HG03565 (cell line): ENCODE data around the gene NTPCR.
A peak's percentile ranks its signal among the peaks of the same experiment; 100 is the strongest.
"Not testable (repeated sequence)": the region's sequence is repeated elsewhere in the genome, so short reads cannot be mapped to it uniquely, and the experiment has no call there.

Experiments used
- ATAC-seq: cut with Tn5 transposase; IDR thresholded peaks from one replicate; pipeline ENCODE4 v1.9.1; 2021; ENCODE audit warnings: mild to moderate bottlenecking, moderate library complexity; ENCODE audit not compliant: unreplicated experiment

NTPCR gene, protein sequence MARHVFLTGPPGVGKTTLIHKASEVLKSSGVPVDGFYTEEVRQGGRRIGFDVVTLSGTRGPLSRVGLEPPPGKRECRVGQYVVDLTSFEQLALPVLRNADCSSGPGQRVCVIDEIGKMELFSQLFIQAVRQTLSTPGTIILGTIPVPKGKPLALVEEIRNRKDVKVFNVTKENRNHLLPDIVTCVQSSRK

DNA sequence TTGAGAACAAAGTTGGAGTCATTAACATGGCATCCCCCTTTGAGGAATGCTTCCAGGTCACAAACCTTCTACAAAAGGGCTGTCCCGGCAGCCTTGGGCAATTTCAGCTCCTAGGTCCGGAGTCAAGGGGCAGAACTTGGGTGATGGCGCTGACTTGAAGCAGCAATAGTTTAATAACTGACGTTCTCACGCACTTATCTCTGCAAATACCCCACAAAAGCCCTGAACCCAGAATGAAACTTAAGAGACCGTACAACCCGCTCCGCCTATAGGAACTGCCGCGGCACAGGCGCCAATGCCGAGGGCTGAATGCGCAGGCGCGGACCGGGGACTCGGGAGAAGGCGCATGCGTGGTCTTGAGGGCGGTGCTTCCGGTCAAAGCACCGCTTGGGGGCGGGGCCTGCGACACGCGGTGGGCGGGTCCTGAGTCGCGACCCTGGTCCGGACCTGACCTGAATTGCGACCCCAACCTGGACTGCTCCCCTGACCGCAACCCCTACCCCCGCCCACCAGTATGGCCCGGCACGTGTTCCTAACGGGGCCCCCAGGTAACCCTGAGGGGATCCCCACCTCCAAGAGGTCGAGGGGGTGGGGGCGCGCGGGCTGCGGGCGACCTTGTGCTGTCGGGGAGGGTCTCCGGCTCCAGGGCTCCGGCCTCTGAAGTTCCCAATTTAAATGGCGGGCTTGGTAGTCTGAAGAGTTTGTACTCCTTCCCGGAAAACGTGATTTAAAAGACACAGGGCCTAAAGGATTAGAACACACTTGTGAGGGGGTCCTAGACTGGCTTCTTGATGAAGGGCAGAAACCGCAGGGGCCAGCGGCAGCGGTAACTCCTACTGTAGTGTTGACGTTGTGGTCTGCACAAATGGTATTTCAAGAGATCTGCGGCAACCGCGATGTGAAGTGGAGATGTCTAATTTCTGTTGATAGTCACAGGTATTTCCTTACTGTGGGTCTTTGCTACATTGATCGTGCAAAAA is at the start of gene NTPCR:
TSS of gene NTPCR (plus strand) at position 415 of the 980 bp plus-strand sequence. CDS start at position 515, 100 bp downstream.
- ATAC-seq = peak; percentile 85

- ATAC-seq = no peak
Measured at GRCh38 chr1:232900818-232901217, 49.6 kb upstream of the NTPCR start.

DNA sequence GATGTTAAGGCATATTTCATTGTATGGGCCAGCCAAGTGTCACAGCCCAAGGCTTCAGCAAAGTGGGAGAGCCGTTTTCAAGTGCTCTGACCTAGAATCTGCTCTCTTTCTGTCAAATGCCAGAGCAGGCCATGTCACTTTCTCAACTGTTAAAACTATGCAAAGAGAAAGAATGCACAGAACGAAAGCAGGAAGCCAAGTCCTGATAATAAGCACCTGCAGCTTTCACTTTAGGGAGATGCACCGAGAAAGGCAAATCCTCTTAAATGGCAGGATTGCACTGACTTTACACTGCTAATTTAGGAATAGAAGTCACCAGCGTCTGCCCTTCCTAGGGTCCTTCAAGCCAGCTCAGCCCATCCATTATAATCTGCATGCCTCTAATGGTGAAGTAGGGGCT is 49.2 kb upstream of the NTPCR start:
- ATAC-seq = no peak

DNA sequence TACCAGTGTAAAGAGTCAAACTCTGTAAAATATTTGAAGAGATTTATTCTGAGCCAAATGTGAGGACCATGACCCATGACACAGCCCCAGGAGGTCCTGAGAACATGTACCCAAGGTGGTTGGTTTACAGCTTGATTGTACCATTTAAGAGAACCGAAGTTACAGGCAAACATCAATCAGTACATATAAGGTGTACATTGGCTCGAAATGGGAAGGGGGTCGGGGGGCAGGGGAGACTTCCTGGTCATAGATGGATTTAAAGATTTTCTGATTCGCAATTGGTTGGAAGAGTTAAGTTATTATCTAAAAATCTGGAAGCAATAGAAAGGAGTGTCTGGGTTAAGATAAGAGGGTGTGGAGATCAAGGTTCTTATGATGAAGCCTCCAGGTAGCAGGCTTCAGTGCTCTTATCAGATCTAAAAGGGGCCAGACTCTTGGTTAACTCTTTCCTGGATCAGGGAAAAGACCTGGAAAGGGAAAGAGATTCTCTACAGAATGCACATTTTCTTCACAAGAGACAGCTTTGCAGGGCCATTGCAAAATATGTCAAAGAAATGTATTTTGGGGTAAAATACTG is 47.5 kb upstream of the NTPCR start:
- ATAC-seq = no peak

DNA sequence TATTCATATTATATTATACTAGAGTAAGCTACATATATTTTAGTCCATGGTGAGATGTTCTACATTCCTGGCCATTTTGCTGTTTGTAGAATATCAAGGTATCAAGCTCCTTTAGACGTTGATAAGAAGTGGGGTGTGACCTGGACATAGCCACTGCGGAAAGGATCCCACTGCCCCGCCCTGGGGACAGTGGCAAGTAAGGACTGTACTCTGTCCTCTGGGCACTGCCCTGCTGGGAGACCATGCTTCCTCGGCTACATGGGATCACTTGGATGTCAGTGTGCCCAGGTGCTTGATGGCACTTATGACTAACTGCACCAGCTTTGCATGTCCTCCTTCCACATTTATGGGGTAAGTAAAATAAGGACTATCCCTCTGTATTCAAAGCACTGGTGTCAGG is 46.3 kb upstream of the NTPCR start:
- no peak for ATAC-seq

DNA sequence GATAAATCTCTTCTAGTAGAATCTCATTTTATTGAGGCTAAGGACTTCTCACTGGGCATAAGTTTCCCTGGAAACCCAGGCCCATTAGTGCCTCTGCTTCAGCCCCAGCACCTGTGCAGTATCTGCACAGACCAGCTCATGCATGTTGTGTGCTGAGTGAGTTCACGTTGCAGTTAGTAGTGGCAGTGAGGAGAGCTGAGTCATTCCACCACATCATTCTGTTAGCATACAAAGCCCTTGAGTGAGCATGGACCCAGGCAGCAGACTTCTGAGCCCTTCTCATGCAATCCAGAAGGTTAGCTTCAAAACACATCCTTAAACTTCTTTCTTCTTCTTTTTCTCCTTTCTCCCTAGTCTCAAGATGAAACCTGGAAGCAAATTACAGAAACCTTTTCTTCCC is 45.8 kb upstream of the NTPCR start:
- ATAC-seq = peak; percentile 83

GRCh38 chr1:232905331-232906034 is 44.9 kb upstream of the NTPCR start:
- ATAC-seq = no peak

DNA sequence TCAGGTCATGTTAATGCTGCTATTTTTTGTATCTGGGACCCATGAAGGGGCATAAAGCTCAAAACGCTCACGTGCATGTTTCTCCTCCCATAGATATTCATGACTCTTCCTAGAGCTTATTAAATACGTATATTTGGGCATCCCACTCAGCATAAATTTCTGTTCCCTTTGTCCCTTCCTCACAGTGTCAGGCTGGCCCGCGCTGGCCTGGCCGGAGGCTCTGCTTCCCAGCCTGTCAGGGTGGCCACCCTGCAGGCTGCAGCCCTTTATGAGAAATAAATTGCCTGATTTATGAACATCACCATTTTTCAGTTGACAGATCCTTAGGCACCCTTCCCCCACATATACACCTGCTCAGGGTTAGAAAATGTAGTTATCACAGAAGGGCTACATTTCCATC is 44.0 kb upstream of the NTPCR start:
- ATAC-seq = no peak

DNA sequence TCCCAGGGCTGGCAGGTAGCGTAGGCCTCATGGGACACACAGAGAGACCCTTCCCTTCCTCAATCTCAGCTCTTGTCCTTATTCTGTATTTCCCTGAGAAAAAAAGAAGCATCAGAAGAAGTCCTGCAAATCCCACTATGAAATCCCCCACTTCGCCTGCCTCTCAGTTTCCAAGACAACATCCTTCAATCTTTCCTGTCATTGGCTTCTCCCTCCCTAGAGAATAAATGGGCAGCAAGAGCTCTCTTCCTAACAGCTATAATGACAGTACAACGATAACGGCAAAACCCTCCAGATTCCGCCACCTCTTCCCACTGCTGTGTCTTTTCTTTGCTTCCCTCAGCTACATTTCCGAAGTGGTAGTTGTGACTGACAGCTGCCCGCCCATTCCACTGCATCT is 41.6 kb upstream of the NTPCR start:
- ATAC-seq = no peak

GRCh38 chr1:232909752-232910151 is 40.7 kb upstream of the NTPCR start:
- ATAC-seq = no peak

DNA sequence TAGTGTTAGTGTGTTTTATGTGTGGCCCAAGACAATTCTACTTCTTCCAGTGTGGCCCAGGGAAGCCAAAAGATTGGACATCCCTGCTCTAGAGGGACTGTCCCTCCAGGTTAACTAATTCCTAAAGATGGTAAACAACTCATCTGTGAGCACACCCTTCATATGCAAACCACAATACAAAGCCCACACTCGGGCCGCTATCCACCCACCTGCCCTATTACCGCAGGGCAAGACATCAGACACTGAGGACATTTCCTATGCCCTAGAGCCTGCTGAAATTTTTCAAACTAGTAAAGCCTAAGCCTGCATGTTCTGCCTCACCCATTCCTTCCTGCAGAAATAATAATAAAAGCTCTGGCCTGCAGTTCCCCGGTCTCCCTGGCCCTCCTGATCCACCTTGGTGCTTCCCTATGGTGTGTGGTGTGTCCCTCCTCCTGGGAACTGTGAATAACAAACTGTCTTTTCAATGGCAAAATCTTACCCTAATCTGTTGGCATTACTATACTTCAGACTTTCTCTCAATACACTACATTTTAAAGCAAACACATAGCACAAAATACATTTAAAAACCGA is 39.3 kb upstream of the NTPCR start:
- ATAC-seq = no peak

DNA sequence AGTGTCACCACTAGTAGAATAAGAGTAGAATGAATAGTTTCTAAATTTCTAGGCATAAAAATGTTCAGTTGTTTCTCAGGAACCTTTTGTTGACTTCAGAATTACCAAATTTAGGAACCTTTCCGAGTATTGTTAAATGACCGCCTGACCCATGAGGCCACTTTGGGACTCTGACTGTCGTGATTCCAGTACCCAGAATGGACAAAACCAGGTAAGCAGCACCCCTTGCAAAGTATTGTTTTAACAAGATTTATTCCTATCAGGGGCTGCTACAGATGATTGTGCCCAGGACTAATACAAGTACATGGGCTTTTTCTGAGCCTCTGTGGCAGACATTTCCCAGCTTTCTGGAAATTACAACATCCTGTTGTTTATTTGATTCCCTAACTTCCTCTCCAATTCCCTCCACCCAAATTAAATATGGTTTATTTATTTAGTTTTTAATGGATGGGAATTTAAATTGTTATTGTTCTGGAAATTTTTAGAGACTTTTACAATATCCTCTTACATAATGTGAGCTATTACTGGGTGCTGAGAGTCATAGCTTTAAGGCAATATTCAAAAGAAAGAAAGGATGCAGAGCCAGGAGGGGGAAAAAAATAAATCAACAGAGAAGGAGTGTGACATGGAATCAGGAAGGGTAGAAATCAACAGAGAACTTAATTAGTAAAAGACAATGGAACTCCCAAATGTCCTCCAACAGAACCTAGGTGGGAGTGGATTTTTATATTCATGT is 37.4 kb upstream of the NTPCR start:
- no peak for ATAC-seq

- ATAC-seq = not testable (repeated sequence)
Measured at GRCh38 chr1:232914271-232914670, 36.1 kb upstream of the NTPCR start.

DNA sequence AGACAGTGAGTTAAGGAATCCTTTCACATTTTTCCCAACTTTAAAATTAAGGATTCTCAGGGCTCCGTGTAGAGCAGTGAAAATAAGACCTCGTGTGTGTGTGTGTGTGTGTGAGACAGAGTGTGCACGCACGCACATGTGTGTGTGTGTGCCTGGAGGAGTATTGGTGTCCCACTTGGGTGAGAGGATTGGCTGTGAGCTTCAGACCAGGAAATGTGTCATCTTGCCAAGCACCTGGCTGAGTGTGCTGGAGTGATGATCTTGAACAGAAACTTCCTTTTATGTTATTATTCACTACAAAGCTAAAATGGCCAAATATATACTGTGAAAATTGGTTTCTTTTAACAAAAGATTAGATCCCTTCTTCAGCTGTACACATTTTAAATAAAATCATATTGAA is 35.2 kb upstream of the NTPCR start:
- no peak for ATAC-seq

DNA sequence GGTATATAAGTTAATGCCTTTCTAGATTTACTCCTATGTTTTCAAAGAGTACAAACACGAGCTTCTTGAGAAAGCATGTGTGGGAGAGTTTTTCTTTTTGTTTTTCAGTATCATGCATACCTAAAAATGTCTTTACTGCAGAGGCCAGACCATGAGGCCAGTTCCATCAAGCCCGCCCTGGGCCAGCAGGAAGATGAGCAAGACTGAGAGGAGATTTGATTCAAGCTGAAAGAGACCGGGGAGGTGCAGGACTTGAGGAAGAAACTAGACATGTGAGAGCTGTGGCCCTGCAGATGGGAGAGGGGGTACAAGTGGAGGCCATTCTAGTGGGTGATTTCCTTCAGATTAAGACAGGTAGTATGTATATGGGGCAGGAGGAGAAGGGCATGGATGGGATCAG is 33.4 kb upstream of the NTPCR start:
- ATAC-seq = no peak

DNA sequence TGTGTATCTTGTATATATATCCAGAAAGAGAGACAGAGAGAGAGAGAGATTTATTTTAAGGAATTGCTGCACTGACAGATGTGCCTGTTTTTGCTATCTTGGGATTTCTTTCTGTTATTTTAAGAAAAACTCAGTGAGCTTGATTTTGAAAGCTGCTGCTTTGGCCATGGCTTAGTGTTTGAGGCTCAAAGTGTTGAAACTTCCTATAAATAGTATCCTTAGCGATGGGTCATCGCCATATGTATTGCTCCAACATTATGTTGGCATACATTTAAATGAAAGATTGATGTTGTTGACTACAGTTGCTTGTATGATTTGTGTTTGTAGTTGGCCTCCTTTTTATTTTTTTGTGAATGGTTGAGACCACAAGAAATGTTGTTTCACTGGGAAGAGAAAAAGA is 29.0 kb upstream of the NTPCR start:
- ATAC-seq = no peak

DNA sequence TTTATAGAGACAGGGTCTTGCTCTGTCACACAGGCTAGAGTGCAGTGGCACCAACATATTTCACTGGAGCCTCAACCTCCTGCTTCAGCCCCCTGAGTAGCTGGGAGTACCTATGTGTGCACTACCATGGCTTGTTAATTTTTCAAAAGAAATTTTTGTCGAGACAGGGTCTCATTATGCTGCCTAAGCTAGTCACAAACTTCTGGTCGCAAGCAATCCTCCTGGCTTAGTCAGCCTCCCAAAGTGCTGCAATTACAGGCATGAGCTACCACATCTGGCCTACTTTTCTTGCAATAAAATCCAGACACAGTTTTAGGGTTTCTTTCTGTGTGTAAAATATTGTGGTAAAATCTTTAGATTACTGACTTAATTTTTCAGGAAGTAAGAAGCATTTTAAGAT is 27.9 kb upstream of the NTPCR start:
- ATAC-seq = no peak

DNA sequence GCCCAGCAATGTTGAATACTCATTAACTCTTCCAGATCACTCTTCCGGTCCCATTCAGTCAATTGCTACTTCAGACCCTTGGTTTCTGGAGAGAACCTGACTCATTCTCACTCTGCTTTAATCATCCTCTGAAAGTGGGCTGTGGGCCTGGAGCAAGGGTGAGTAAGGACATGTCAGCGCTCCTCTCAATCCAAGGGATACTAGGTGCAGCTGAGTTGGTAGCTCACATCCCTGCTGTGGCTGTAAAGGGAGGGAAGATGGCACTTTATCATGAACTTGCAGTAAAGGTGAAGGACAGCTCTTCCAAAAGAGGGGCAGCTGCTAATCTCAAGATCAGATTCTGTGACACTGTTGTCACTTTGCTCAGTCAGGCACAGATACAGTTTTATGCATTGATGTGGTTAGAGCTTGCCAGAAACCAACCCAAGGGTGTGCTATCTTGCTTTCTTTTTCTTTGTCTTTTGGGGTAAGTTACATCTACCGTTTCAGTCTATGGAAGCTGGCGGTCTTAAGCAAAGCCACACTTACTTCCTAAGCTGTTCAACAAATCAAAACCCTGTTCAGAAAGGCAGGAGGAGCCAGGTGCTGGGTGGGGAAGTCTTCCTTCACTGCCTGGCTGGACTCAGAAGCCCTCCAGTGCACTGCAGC is 26.5 kb upstream of the NTPCR start:
- ATAC-seq = peak; percentile 88

- ATAC-seq = no peak
Measured at GRCh38 chr1:232924874-232925273, 25.5 kb upstream of the NTPCR start.
